HepG2 (cell line): Measurements from ENCODE around the gene LMNA. TPM values are rescaled to one million over a fixed set of nuclear protein-coding genes. Genes with fewer than 3 reads are reported as not detected.
A peak's percentile ranks its signal among the peaks of the same experiment; 100 is the strongest.

ENCODE experiments used
- AGO2 ChIP-seq: fragments of 200-400 bp; formaldehyde crosslinking; optimal IDR thresholded peaks from 2 replicates; pipeline ENCODE3; 2017; ENCODE audit warnings: mild to moderate bottlenecking, low read depth, low read length, moderate library complexity
- FOSL2 ChIP-seq: sonication (generic); formaldehyde crosslinking; IDR thresholded peaks from 2 replicates; pipeline ENCODE4 v1.4.0; 2020; ENCODE audit warnings: missing genetic modification reagents
- IKZF1 ChIP-seq: fragments of 450-650 bp; IDR thresholded peaks from 2 replicates; pipeline ENCODE4 v1.7.1; 2016
- ISL2 ChIP-seq: sonication (generic); formaldehyde crosslinking; IDR thresholded peaks from 2 replicates; pipeline ENCODE4 v1.5.0; 2020; ENCODE audit warnings: missing genetic modification reagents
- KDM5A ChIP-seq: fragments of 200-600 bp; sonication (generic); IDR thresholded peaks from 2 replicates; pipeline ENCODE4 v1.7.0; 2018; ENCODE audit warnings: antibody characterized with exemption, mild to moderate bottlenecking, low read length, borderline replicate concordance
- MAFG ChIP-seq: sonication (generic); formaldehyde crosslinking; IDR thresholded peaks from 2 replicates; pipeline ENCODE4 v1.5.1; 2020; ENCODE audit warnings: mild to moderate bottlenecking, missing genetic modification reagents
- MTF1 ChIP-seq: sonication (generic); formaldehyde crosslinking; IDR thresholded peaks from 2 replicates; pipeline ENCODE4 v1.5.0; 2020; ENCODE audit warnings: missing genetic modification reagents
- RARA ChIP-seq: IDR thresholded peaks from 2 replicates; pipeline ENCODE4 v1.6.1; 2016; ENCODE audit warnings: missing genetic modification reagents, missing compliant biosample characterization
- RBM22 ChIP-seq: fragments of 200-400 bp; formaldehyde crosslinking; optimal IDR thresholded peaks from 2 replicates; pipeline ENCODE3; 2017; ENCODE audit warnings: mild to moderate bottlenecking, low read length, moderate library complexity
- REPIN1 ChIP-seq: sonication (generic); formaldehyde crosslinking; IDR thresholded peaks from 2 replicates; pipeline ENCODE4 v1.8.0; 2022; ENCODE audit warnings: missing genetic modification reagents, low read depth, mild to moderate bottlenecking, borderline replicate concordance
- RXRB ChIP-seq: IDR thresholded peaks from 2 replicates; pipeline ENCODE4 v1.6.1; 2016; ENCODE audit warnings: borderline replicate concordance, missing genetic modification reagents, missing compliant biosample characterization
- STAT5B ChIP-seq: sonication (generic); formaldehyde crosslinking; IDR thresholded peaks from 2 replicates; pipeline ENCODE4 v1.4.0; 2020; ENCODE audit warnings: missing genetic modification reagents
- TMF1 ChIP-seq: sonication (generic); formaldehyde crosslinking; IDR thresholded peaks from 2 replicates; pipeline ENCODE4 v1.8.1; 2022; ENCODE audit warnings: low read depth, missing genetic modification reagents
- ZFP1 ChIP-seq: IDR thresholded peaks from 2 replicates; pipeline ENCODE4 v1.6.1; 2016
- ZFYVE20 ChIP-seq: sonication (generic); formaldehyde crosslinking; IDR thresholded peaks from 2 replicates; pipeline ENCODE4 v1.8.0; 2023; ENCODE audit warnings: low read depth, mild to moderate bottlenecking, moderate library complexity, missing genetic modification reagents, borderline replicate concordance
- ZNF12 ChIP-seq: sonication (generic); formaldehyde crosslinking; IDR thresholded peaks from 2 replicates; pipeline ENCODE4 v1.5.0; 2020; ENCODE audit warnings: missing genetic modification reagents
- ZNF234 ChIP-seq: sonication (generic); formaldehyde crosslinking; conservative IDR thresholded peaks from 2 replicates; pipeline ENCODE4 v1.5.1; 2020; ENCODE audit warnings: mild to moderate bottlenecking, missing genetic modification reagents
- ZNF263 ChIP-seq: sonication (generic); formaldehyde crosslinking; IDR thresholded peaks from 2 replicates; pipeline ENCODE4 v1.4.0; 2020; ENCODE audit warnings: missing genetic modification reagents
- ZNF264 ChIP-seq: sonication (generic); formaldehyde crosslinking; IDR thresholded peaks from 2 replicates; pipeline ENCODE4 v1.4.0; 2020; ENCODE audit warnings: missing genetic modification reagents
- ZNF468 ChIP-seq: sonication (generic); formaldehyde crosslinking; IDR thresholded peaks from 2 replicates; pipeline ENCODE4 v1.8.0; 2022; ENCODE audit warnings: mild to moderate bottlenecking, moderate library complexity, missing genetic modification reagents
- ZNF703 ChIP-seq: sonication (generic); formaldehyde crosslinking; IDR thresholded peaks from 2 replicates; pipeline ENCODE4 v1.5.1; 2020; ENCODE audit warnings: missing genetic modification reagents, mild to moderate bottlenecking, moderate library complexity, borderline replicate concordance
- ZNF746 ChIP-seq: sonication (generic); formaldehyde crosslinking; IDR thresholded peaks from 2 replicates; pipeline ENCODE4 v1.8.0; 2022; ENCODE audit warnings: mild to moderate bottlenecking, missing genetic modification reagents
- ZNF773 ChIP-seq: sonication (generic); formaldehyde crosslinking; IDR thresholded peaks from 2 replicates; pipeline ENCODE4 v1.4.0; 2020; ENCODE audit warnings: missing genetic modification reagents, borderline replicate concordance
- polyA plus RNA-seq, 8 experiments: library from polyadenylated mRNA; depleted of rRNA in 3 of 8; stranded (reverse) in 7 of 8; unstranded in 1 of 8; fragments of >200 nt; fragmentation: Illumina TruSeq in 4 of 8; extraction: Trizol in 4 of 8; gene quantifications; 2 replicates each; pipeline versions ENCODE4 v1.2.1 to v1.2.3, GENCODE V29; 2011 to 2016; ENCODE audit warnings: low read depth in 4 of 8, missing spikeins in 1 of 8, mixed read lengths in 1 of 8; ENCODE audit not compliant: insufficient read depth in 1 of 8
- total RNA-seq, 5 experiments: library from RNA; depleted of rRNA; stranded (reverse); fragments of >200 nt; fragmentation: Illumina TruSeq; extraction: Trizol; gene quantifications; 2 replicates each; pipeline ENCODE4 v1.2.3, GENCODE V29; 2016; ENCODE audit warnings: low read depth in 1 of 5
- TF ChIP-seq, protein P1 (sequence below): IDR thresholded peaks from 2 replicates; pipeline ENCODE4 v1.6.1; 2016; ENCODE audit warnings: low read depth, control low read depth
- TF ChIP-seq, protein P2 (sequence below): IDR thresholded peaks from 2 replicates; pipeline ENCODE4 v1.4.0; 2020; ENCODE audit warnings: mild to moderate bottlenecking, missing genetic modification reagents

LMNA gene
- total and polyA plus RNA-seq, 2 of the 13 experiments (the other 11 are each of a cell fraction or from before 2014, with no cell fraction given), result 107 to 225 TPM

- TF ChIP-seq ZNF264 (CRISPR knock-in tag) (no peak), KDM5A (no peak; the same call in 1 of the 2 replicates), MAFG (CRISPR knock-in tag) (peak; percentile 94), ZNF12 (CRISPR knock-in tag) (no peak), ZNF263 (CRISPR knock-in tag) (peak; percentile 86), RARA (peak; percentile 15; the same call in 1 of the 2 replicates), FOSL2 (CRISPR knock-in tag) (peak; percentile 84), RBM22 (peak; percentile 75), ZNF703 (CRISPR knock-in tag) (no peak), STAT5B (CRISPR knock-in tag) (no peak), AGO2 (no peak), TMF1 (CRISPR knock-in tag) (no peak), ZNF468 (CRISPR knock-in tag) (no peak), ZNF746 (CRISPR knock-in tag) (0 out of 2 replicates have a peak, but pooled peaks have one; percentile 24), REPIN1 (CRISPR knock-in tag) (no peak), ZNF234 (CRISPR knock-in tag) (no peak), ZFP1 (CRISPR knock-in tag) (no peak), RXRB (0 out of 2 replicates have a peak, but pooled peaks have one; percentile 23), ZNF773 (CRISPR knock-in tag) (no peak), ZFYVE20 (no peak), ISL2 (0 out of 2 replicates have a peak, but pooled peaks have one; percentile 40), MTF1 (CRISPR knock-in tag) (no peak), IKZF1 (no peak)
- TF ChIP-seq, protein P1, sequence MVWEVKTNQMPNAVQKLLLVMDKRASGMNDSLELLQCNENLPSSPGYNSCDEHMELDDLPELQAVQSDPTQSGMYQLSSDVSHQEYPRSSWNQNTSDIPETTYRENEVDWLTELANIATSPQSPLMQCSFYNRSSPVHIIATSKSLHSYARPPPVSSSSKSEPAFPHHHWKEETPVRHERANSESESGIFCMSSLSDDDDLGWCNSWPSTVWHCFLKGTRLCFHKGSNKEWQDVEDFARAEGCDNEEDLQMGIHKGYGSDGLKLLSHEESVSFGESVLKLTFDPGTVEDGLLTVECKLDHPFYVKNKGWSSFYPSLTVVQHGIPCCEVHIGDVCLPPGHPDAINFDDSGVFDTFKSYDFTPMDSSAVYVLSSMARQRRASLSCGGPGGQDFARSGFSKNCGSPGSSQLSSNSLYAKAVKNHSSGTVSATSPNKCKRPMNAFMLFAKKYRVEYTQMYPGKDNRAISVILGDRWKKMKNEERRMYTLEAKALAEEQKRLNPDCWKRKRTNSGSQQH (CRISPR knock-in tag), result no peak
- TF ChIP-seq, protein P2, sequence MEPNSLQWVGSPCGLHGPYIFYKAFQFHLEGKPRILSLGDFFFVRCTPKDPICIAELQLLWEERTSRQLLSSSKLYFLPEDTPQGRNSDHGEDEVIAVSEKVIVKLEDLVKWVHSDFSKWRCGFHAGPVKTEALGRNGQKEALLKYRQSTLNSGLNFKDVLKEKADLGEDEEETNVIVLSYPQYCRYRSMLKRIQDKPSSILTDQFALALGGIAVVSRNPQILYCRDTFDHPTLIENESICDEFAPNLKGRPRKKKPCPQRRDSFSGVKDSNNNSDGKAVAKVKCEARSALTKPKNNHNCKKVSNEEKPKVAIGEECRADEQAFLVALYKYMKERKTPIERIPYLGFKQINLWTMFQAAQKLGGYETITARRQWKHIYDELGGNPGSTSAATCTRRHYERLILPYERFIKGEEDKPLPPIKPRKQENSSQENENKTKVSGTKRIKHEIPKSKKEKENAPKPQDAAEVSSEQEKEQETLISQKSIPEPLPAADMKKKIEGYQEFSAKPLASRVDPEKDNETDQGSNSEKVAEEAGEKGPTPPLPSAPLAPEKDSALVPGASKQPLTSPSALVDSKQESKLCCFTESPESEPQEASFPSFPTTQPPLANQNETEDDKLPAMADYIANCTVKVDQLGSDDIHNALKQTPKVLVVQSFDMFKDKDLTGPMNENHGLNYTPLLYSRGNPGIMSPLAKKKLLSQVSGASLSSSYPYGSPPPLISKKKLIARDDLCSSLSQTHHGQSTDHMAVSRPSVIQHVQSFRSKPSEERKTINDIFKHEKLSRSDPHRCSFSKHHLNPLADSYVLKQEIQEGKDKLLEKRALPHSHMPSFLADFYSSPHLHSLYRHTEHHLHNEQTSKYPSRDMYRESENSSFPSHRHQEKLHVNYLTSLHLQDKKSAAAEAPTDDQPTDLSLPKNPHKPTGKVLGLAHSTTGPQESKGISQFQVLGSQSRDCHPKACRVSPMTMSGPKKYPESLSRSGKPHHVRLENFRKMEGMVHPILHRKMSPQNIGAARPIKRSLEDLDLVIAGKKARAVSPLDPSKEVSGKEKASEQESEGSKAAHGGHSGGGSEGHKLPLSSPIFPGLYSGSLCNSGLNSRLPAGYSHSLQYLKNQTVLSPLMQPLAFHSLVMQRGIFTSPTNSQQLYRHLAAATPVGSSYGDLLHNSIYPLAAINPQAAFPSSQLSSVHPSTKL, result peak; percentile 56
These were observed 8.2 kb downstream of the LMNA start (continued) for GRCh38 chr1:156122519-156123355.
